ENCODE results near the gene IL31RA.

DNA sequence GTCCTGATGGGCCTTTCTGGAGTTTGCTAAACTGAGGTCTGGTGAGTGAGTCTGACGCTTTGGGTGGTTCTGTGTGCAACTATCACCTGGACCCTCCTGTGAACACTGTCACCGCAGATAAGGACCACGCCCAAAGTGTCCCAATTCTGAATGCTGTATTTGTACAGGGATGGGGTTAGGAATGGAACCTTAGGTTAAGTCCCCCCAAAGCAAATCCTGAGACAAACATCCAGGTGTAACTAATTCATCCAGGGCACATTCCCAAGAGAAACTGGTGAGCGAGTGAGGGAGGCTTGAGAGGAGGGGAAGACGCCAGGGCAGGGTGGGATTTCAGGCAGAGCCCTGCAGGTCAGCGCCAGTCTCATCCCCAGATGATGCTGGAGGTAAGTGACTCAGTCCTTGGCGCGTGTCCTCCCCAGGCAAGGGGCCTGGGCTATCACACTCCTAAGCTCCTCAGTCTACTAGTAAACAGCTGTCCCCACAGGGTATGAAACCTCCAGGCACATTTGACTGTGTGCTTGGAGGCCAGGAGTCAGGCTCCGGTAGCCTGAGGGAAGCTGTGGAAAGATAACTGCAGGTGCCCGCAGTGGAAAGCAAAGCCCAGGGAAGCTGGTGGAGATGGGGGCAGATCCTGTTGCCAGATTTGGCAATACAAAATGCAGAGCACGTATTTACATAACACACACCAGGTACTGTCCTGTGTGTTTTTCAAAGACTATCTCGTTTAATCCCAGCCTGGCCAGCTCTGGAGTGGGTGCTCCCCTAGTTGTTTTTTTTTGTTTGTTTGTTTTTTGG, 76.9 kb downstream of the IL31RA start:
- TF ChIP-seq, protein P1, sequence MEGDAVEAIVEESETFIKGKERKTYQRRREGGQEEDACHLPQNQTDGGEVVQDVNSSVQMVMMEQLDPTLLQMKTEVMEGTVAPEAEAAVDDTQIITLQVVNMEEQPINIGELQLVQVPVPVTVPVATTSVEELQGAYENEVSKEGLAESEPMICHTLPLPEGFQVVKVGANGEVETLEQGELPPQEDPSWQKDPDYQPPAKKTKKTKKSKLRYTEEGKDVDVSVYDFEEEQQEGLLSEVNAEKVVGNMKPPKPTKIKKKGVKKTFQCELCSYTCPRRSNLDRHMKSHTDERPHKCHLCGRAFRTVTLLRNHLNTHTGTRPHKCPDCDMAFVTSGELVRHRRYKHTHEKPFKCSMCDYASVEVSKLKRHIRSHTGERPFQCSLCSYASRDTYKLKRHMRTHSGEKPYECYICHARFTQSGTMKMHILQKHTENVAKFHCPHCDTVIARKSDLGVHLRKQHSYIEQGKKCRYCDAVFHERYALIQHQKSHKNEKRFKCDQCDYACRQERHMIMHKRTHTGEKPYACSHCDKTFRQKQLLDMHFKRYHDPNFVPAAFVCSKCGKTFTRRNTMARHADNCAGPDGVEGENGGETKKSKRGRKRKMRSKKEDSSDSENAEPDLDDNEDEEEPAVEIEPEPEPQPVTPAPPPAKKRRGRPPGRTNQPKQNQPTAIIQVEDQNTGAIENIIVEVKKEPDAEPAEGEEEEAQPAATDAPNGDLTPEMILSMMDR (IDR thresholded peaks at IDR 0.05): no peak
- no peak for TF ChIP-seq POLR2A (IDR thresholded peaks at IDR 0.05)

All from lower leg skin (tissue), 3 donors.